GM10266 (cell line): ENCODE data around the gene COL4A1.

Source experiments
- DNase-seq: peaks from one replicate; pipeline ENCODE4 v3.0.0; 2012; ENCODE audit errors: extremely low spot score
- TF ChIP-seq, protein P1 (sequence below): IDR thresholded peaks from 2 replicates; pipeline ENCODE4 v1.5.1; 2012; ENCODE audit warnings: mild to moderate bottlenecking, low read depth; ENCODE audit not compliant: control insufficient read depth, insufficient read depth; ENCODE audit errors: missing control alignments

COL4A1 gene

DNA sequence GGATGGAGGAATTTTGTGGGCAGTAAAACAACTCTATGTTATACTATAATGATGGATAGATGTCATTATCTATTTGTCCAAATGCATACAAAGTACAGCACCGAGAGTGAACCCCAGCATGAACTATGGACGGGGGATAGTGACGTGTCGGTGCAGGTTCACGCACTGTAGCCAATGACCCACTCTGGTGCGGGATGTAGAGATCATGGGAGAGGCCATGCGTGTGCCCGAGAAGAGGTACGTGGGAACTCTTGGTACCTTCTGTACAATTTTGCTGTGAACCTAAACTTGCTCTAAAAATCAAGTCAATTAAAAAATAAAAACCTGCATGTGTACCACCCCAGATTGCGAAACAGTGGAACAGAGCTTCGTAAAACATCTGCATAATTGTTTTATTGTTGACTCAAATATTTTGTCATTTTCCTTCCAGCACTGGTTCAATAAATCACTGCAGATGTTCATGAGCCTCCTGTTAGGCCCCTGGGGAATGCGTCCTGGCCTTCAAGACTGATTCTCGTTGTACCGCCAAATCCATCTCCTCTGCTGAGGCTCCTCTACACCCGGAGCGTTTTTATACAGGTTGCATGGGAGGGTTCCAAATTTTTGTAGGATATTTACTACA is 30.9 kb downstream of the COL4A1 start:
- TF ChIP-seq, protein P1, sequence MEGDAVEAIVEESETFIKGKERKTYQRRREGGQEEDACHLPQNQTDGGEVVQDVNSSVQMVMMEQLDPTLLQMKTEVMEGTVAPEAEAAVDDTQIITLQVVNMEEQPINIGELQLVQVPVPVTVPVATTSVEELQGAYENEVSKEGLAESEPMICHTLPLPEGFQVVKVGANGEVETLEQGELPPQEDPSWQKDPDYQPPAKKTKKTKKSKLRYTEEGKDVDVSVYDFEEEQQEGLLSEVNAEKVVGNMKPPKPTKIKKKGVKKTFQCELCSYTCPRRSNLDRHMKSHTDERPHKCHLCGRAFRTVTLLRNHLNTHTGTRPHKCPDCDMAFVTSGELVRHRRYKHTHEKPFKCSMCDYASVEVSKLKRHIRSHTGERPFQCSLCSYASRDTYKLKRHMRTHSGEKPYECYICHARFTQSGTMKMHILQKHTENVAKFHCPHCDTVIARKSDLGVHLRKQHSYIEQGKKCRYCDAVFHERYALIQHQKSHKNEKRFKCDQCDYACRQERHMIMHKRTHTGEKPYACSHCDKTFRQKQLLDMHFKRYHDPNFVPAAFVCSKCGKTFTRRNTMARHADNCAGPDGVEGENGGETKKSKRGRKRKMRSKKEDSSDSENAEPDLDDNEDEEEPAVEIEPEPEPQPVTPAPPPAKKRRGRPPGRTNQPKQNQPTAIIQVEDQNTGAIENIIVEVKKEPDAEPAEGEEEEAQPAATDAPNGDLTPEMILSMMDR, result no peak
- no peak for DNase-seq

DNA sequence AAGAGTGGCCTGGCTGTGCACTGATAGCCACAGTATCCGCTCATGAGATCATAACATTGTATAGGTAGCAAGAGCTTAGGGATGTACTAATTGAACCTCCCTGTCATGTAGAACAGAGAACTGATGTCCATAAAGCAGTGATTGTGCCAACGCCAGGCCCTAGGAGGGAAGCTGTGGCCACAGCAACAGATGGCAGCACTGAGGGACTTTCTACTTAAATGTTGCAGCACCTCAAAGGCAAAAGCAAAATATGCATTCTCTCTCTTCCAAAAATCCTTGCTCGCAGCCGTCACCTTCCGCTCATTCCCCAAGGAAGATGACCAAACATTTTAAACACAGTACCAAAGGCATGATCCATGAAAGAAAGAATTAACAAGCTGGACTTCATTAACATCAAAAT is 32.3 kb downstream of the COL4A1 start:
- TF ChIP-seq, protein P1, result no peak
- DNase-seq, result no peak

- TF ChIP-seq, protein P1, result no peak
- DNase-seq, result no peak
These were observed 33.7 kb downstream of the COL4A1 start for GRCh38 chr13:110273254-110273653.

DNA sequence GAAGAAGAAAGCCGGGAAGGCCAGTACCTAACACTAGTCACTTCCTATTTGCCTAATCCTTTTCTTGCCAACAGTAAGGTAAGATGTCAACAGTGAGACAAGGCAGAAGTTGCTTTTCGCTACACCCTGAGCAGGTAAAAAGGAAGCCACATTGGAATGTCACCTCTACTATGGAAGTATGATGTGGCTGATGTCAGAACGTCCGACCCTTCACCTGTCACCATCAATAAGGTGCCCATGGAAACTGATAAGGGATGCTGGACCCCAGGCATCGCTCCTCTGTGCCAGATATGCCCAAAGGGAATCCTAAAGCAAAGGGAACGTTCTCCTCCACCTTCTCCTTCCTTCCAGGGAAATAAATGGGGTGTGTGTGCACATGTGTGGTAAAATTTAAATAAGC is 34.3 kb downstream of the COL4A1 start:
- TF ChIP-seq, protein P1, result no peak
- no peak for DNase-seq

GRCh38 chr13:110272227-110272626 is 34.7 kb downstream of the COL4A1 start:
- TF ChIP-seq, protein P1, result no peak
- DNase-seq, result no peak

DNA sequence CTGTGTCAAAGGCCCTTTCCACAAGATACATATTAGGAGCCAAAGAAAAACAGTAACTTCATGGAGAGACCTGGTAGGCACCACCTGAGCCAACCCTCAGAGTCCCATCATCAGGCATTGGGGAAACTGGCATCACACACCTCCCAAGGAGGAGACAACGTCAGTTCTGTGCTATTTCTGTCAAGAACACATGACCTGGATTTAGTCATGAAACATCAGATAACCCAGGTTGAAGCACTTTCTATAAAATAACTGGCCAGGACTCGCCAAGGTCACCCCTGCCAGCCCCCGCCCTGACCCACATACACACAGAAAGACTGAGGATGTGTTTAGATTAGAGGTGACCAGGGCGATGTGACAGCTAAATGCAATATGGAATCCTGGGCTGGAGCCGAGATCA is 35.6 kb downstream of the COL4A1 start:
- DNase-seq, result no peak
- TF ChIP-seq, protein P1, result no peak

- TF ChIP-seq, protein P1, result no peak
These were observed 36.5 kb downstream of the COL4A1 start for GRCh38 chr13:110270507-110270906.

More at GRCh38 chr13:110270507-110270906, 36.5 kb downstream of the COL4A1 start:
- DNase-seq, result no peak
